HEK293 (cell line): ENCODE measurements around the gene KIF25.

ENCODE experiments used
- BCL11A ChIP-seq: fragments of 450-650 bp; formaldehyde crosslinking; IDR thresholded peaks from 2 replicates; pipeline ENCODE4 v1.5.1; 2016; ENCODE audit warnings: low read depth, missing biosample characterization, missing genetic modification characterization
- GFI1B ChIP-seq: fragments of 450-650 bp; formaldehyde crosslinking; IDR thresholded peaks from 2 replicates; pipeline ENCODE4 v1.5.1; 2016; ENCODE audit warnings: missing biosample characterization, missing genetic modification characterization
- MYNN ChIP-seq: fragments of 450-650 bp; formaldehyde crosslinking; IDR thresholded peaks from 2 replicates; pipeline ENCODE4 v1.5.1; 2016; ENCODE audit warnings: missing biosample characterization, missing genetic modification characterization, borderline replicate concordance
- OSR2 ChIP-seq: fragments of 450-650 bp; formaldehyde crosslinking; IDR thresholded peaks from 2 replicates; pipeline ENCODE4 v1.5.1; 2016; ENCODE audit warnings: missing biosample characterization, missing genetic modification characterization
- YY2 ChIP-seq: fragments of 450-650 bp; formaldehyde crosslinking; IDR thresholded peaks from 2 replicates; pipeline ENCODE4 v1.5.1; 2016; ENCODE audit warnings: missing biosample characterization, missing genetic modification characterization
- ZBTB1 ChIP-seq: fragments of 450-650 bp; formaldehyde crosslinking; IDR thresholded peaks from 2 replicates; pipeline ENCODE4 v1.5.1; 2016; ENCODE audit warnings: missing biosample characterization, missing genetic modification characterization
- ZBTB7A ChIP-seq: fragments of 450-650 bp; formaldehyde crosslinking; IDR thresholded peaks from 2 replicates; pipeline ENCODE4 v1.5.1; 2016; ENCODE audit warnings: low read depth, missing biosample characterization, missing genetic modification characterization
- ZFP37 ChIP-seq: fragments of 450-650 bp; formaldehyde crosslinking; IDR thresholded peaks from 2 replicates; pipeline ENCODE4 v1.5.1; 2016; ENCODE audit warnings: missing biosample characterization, missing genetic modification characterization
- ZNF138 ChIP-seq: fragments of 450-650 bp; formaldehyde crosslinking; IDR thresholded peaks from 2 replicates; pipeline ENCODE4 v1.5.1; 2016; ENCODE audit warnings: missing biosample characterization, missing genetic modification characterization, borderline replicate concordance
- ZNF157 ChIP-seq: fragments of 450-650 bp; formaldehyde crosslinking; IDR thresholded peaks from 2 replicates; pipeline ENCODE4 v1.5.1; 2016; ENCODE audit warnings: missing biosample characterization, missing genetic modification characterization
- ZNF214 ChIP-seq: fragments of 450-650 bp; formaldehyde crosslinking; IDR thresholded peaks from 2 replicates; pipeline ENCODE4 v1.5.1; 2017; ENCODE audit warnings: missing biosample characterization, mild to moderate bottlenecking, missing genetic modification characterization, borderline replicate concordance
- ZNF292 ChIP-seq: fragments of 450-650 bp; formaldehyde crosslinking; IDR thresholded peaks from 2 replicates; pipeline ENCODE4 v1.5.1; 2016; ENCODE audit warnings: low read depth, missing biosample characterization, missing genetic modification characterization, borderline replicate concordance
- ZNF302 ChIP-seq: fragments of 450-650 bp; formaldehyde crosslinking; IDR thresholded peaks from 2 replicates; pipeline ENCODE4 v1.5.1; 2016; ENCODE audit warnings: missing biosample characterization, missing genetic modification characterization, low read depth
- ZNF423 ChIP-seq: fragments of 450-650 bp; formaldehyde crosslinking; IDR thresholded peaks from 2 replicates; pipeline ENCODE4 v1.5.1; 2016; ENCODE audit warnings: missing biosample characterization, missing genetic modification characterization
- ZNF426 ChIP-seq: fragments of 450-650 bp; formaldehyde crosslinking; IDR thresholded peaks from 2 replicates; pipeline ENCODE4 v1.5.1; 2017; ENCODE audit warnings: missing biosample characterization, missing genetic modification characterization, mild to moderate bottlenecking, inconsistent platforms, moderate library complexity
- ZNF473 ChIP-seq: fragments of 450-650 bp; formaldehyde crosslinking; IDR thresholded peaks from 2 replicates; pipeline ENCODE4 v1.5.1; 2017; ENCODE audit warnings: missing biosample characterization, missing genetic modification characterization
- ZNF548 ChIP-seq: fragments of 450-650 bp; formaldehyde crosslinking; IDR thresholded peaks from 2 replicates; pipeline ENCODE4 v1.5.1; 2016; ENCODE audit warnings: missing biosample characterization, missing genetic modification characterization
- ZNF555 ChIP-seq: fragments of 450-650 bp; formaldehyde crosslinking; conservative IDR thresholded peaks from 2 replicates; pipeline ENCODE4 v1.5.1; 2017; ENCODE audit warnings: missing biosample characterization, mild to moderate bottlenecking, missing genetic modification characterization, inconsistent platforms
- ZNF629 ChIP-seq: fragments of 450-650 bp; formaldehyde crosslinking; IDR thresholded peaks from 2 replicates; pipeline ENCODE4 v1.5.1; 2017; ENCODE audit warnings: missing biosample characterization, missing genetic modification characterization
- ZNF660 ChIP-seq: fragments of 450-650 bp; IDR thresholded peaks from 2 replicates; pipeline ENCODE4 v1.5.1; 2018; ENCODE audit warnings: missing biosample characterization, mild to moderate bottlenecking, missing genetic modification characterization
- ZNF768 ChIP-seq: fragments of 450-650 bp; formaldehyde crosslinking; IDR thresholded peaks from 2 replicates; pipeline ENCODE4 v1.5.1; 2018; ENCODE audit warnings: missing biosample characterization, mild to moderate bottlenecking, missing genetic modification characterization
- ZNF776 ChIP-seq: fragments of 450-650 bp; formaldehyde crosslinking; IDR thresholded peaks from 2 replicates; pipeline ENCODE4 v1.5.0; 2017; ENCODE audit warnings: missing biosample characterization, missing genetic modification characterization, borderline replicate concordance
- ZSCAN16 ChIP-seq: fragments of 450-650 bp; formaldehyde crosslinking; IDR thresholded peaks from 2 replicates; pipeline ENCODE4 v1.5.1; 2016; ENCODE audit warnings: missing biosample characterization, missing genetic modification characterization
- ZXDB ChIP-seq: fragments of 450-650 bp; formaldehyde crosslinking; IDR thresholded peaks from 2 replicates; pipeline ENCODE4 v1.5.1; 2016; ENCODE audit warnings: missing biosample characterization, missing genetic modification characterization
- TF ChIP-seq, protein P1 (sequence below): fragments of 450-650 bp; formaldehyde crosslinking; IDR thresholded peaks from 2 replicates; pipeline ENCODE4 v1.5.1; 2017; ENCODE audit warnings: missing biosample characterization, missing genetic modification characterization
- TF ChIP-seq, protein P2 (sequence below): fragments of 450-650 bp; formaldehyde crosslinking; IDR thresholded peaks from 2 replicates; pipeline ENCODE4 v1.5.1; 2016; ENCODE audit warnings: missing biosample characterization, missing genetic modification characterization, borderline replicate concordance
- TF ChIP-seq, protein P3 (sequence below): fragments of 450-650 bp; formaldehyde crosslinking; IDR thresholded peaks from 2 replicates; pipeline ENCODE4 v1.5.1; 2016; ENCODE audit warnings: missing biosample characterization, missing genetic modification characterization
- TF ChIP-seq, protein P4 (sequence below): fragments of 450-650 bp; formaldehyde crosslinking; IDR thresholded peaks from 2 replicates; pipeline ENCODE4 v1.5.1; 2016; ENCODE audit warnings: missing biosample characterization, missing genetic modification characterization

KIF25 gene

DNA sequence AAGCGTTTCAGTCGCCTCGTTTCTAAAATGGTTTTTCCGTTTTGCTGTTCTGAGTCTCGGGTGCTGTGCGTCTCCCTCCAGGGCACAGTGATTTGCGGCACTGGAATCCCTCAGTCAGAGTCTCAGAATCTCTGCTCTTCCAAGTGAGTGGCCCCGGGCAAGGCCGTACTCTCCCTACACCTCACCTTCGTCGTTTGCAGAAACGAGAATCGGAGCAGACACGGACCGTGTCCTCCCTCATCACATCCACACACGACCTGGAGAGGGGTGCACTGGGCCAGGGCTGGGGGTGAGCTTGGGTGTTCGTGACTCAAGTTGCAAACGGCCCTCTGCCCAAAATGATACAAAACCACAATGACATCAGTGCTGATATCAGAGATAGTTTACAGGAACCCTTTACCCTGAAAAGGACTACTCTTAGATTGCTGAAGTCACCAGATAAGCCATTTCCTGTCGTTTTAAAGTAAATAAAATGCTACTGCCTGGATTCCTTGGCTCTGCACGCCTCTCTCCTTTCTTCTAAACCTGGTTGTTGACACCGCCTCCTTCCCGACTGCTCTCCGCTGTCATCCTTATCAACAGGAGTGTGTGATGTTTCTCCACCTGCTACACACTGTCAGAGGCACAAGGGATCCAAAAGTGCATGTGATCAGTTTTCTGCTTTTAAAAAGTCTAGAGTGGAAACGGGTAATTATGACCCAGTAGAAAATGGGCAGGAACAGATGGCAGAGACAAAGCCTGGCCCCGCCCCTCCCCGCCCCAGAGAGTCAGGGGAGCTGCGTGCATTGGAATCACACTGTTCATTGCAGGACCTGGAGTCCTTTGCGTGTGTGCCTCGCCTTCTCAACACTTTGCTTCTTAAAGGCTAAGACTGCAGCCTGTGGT, 38.4 kb downstream of the KIF25 start (continued):
- TF ChIP-seq, protein P1, sequence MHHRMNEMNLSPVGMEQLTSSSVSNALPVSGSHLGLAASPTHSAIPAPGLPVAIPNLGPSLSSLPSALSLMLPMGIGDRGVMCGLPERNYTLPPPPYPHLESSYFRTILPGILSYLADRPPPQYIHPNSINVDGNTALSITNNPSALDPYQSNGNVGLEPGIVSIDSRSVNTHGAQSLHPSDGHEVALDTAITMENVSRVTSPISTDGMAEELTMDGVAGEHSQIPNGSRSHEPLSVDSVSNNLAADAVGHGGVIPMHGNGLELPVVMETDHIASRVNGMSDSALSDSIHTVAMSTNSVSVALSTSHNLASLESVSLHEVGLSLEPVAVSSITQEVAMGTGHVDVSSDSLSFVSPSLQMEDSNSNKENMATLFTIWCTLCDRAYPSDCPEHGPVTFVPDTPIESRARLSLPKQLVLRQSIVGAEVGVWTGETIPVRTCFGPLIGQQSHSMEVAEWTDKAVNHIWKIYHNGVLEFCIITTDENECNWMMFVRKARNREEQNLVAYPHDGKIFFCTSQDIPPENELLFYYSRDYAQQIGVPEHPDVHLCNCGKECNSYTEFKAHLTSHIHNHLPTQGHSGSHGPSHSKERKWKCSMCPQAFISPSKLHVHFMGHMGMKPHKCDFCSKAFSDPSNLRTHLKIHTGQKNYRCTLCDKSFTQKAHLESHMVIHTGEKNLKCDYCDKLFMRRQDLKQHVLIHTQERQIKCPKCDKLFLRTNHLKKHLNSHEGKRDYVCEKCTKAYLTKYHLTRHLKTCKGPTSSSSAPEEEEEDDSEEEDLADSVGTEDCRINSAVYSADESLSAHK: no peak
- no peak for TF ChIP-seq ZNF776 (tag by site-specific recombination)
- TF ChIP-seq ZSCAN16: no peak
- TF ChIP-seq ZXDB (tag by site-specific recombination): peak; percentile 90
- no peak for TF ChIP-seq ZNF423 (tag by site-specific recombination)
- TF ChIP-seq OSR2: peak; percentile 82
- no peak for TF ChIP-seq ZNF138 (tag by site-specific recombination)
- no peak for TF ChIP-seq ZNF302
- TF ChIP-seq ZNF629: peak; percentile 99
- 0 out of 2 replicates have a peak, but pooled peaks have one; percentile 33 for TF ChIP-seq ZNF660
- no peak for TF ChIP-seq ZNF426 (tag by site-specific recombination)
- TF ChIP-seq ZFP37 (tag by site-specific recombination): 0 out of 2 replicates have a peak, but pooled peaks have one; percentile 28
- TF ChIP-seq ZNF555 (tag by site-specific recombination): no peak
- no peak for TF ChIP-seq ZBTB7A (tag by site-specific recombination)
- TF ChIP-seq ZNF214 (tag by site-specific recombination): no peak
- no peak for TF ChIP-seq ZNF473
- TF ChIP-seq MYNN: no peak; the same call in 1 of the 2 replicates
- no peak for TF ChIP-seq ZNF292 (tag by site-specific recombination)
- TF ChIP-seq, protein P2, sequence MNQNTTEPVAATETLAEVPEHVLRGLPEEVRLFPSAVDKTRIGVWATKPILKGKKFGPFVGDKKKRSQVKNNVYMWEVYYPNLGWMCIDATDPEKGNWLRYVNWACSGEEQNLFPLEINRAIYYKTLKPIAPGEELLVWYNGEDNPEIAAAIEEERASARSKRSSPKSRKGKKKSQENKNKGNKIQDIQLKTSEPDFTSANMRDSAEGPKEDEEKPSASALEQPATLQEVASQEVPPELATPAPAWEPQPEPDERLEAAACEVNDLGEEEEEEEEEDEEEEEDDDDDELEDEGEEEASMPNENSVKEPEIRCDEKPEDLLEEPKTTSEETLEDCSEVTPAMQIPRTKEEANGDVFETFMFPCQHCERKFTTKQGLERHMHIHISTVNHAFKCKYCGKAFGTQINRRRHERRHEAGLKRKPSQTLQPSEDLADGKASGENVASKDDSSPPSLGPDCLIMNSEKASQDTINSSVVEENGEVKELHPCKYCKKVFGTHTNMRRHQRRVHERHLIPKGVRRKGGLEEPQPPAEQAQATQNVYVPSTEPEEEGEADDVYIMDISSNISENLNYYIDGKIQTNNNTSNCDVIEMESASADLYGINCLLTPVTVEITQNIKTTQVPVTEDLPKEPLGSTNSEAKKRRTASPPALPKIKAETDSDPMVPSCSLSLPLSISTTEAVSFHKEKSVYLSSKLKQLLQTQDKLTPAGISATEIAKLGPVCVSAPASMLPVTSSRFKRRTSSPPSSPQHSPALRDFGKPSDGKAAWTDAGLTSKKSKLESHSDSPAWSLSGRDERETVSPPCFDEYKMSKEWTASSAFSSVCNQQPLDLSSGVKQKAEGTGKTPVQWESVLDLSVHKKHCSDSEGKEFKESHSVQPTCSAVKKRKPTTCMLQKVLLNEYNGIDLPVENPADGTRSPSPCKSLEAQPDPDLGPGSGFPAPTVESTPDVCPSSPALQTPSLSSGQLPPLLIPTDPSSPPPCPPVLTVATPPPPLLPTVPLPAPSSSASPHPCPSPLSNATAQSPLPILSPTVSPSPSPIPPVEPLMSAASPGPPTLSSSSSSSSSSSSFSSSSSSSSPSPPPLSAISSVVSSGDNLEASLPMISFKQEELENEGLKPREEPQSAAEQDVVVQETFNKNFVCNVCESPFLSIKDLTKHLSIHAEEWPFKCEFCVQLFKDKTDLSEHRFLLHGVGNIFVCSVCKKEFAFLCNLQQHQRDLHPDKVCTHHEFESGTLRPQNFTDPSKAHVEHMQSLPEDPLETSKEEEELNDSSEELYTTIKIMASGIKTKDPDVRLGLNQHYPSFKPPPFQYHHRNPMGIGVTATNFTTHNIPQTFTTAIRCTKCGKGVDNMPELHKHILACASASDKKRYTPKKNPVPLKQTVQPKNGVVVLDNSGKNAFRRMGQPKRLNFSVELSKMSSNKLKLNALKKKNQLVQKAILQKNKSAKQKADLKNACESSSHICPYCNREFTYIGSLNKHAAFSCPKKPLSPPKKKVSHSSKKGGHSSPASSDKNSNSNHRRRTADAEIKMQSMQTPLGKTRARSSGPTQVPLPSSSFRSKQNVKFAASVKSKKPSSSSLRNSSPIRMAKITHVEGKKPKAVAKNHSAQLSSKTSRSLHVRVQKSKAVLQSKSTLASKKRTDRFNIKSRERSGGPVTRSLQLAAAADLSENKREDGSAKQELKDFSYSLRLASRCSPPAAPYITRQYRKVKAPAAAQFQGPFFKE (tag by site-specific recombination): no peak
- TF ChIP-seq BCL11A (tag by site-specific recombination): peak; percentile 58; the same call in 1 of the 2 replicates
- no peak for TF ChIP-seq ZNF157 (tag by site-specific recombination)
- TF ChIP-seq YY2 (tag by site-specific recombination): no peak
- no peak for TF ChIP-seq ZNF548 (tag by site-specific recombination)
- TF ChIP-seq, protein P3, sequence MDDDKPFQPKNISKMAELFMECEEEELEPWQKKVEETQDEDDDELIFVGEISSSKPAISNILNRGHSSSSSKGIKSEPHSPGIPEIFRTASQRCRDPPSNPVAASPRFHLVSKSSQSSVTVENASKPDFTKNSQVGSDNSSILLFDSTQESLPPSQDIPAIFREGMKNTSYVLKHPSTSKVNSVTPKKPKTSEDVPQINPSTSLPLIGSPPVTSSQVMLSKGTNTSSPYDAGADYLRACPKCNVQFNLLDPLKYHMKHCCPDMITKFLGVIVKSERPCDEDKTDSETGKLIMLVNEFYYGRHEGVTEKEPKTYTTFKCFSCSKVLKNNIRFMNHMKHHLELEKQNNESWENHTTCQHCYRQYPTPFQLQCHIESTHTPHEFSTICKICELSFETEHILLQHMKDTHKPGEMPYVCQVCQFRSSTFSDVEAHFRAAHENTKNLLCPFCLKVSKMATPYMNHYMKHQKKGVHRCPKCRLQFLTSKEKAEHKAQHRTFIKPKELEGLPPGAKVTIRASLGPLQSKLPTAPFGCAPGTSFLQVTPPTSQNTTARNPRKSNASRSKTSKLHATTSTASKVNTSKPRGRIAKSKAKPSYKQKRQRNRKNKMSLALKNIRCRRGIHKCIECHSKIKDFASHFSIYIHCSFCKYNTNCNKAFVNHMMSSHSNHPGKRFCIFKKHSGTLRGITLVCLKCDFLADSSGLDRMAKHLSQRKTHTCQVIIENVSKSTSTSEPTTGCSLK: no peak
- TF ChIP-seq ZNF768 (tag by site-specific recombination): 0 out of 2 replicates have a peak, but pooled peaks have one; percentile 35
- TF ChIP-seq GFI1B: peak; percentile 65; the same call in 1 of the 2 replicates
- TF ChIP-seq ZBTB1 (tag by site-specific recombination): no peak; the same call in 1 of the 2 replicates
- TF ChIP-seq, protein P4, sequence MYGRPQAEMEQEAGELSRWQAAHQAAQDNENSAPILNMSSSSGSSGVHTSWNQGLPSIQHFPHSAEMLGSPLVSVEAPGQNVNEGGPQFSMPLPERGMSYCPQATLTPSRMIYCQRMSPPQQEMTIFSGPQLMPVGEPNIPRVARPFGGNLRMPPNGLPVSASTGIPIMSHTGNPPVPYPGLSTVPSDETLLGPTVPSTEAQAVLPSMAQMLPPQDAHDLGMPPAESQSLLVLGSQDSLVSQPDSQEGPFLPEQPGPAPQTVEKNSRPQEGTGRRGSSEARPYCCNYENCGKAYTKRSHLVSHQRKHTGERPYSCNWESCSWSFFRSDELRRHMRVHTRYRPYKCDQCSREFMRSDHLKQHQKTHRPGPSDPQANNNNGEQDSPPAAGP (tag by site-specific recombination): peak; percentile 67; the same call in 1 of the 2 replicates
